Neural cell (in vitro differentiated cells): ENCODE results near the gene ANKLE1.

Source experiments
- CTCF ChIP-seq: fragments of 450-650 bp; IDR thresholded peaks from 2 replicates; pipeline ENCODE4 v1.5.1; 2014; ENCODE audit warnings: antibody characterized with exemption, mild to moderate bottlenecking, moderate library complexity; ENCODE audit not compliant: poor library complexity, severe bottlenecking
- TAF1 ChIP-seq: IDR thresholded peaks from 2 replicates; pipeline ENCODE4 v1.6.1; 2012; ENCODE audit warnings: low read depth

DNA sequence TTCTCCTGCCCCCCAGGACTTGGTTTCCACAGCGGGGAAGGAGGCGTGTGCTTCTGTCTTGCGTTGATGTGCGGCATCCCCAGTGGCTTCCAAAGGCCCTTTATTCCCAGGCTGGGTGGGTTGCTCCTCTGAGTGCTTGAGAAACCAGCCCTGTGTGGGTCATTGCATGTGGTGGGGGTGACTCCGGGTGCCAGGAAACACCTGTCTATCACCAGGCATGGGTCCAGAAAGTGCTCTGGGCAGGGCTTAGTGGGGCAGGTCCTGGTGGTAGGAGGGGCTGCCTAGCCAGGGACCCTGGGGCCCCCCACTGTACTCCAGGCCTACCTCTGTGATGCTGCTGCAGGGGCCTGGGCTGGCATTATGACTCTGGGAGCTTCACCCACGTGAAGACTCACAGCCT lies 37.3 kb downstream of the ANKLE1 start:
- no peak for TF ChIP-seq CTCF
- TF ChIP-seq TAF1, result no peak
